ENCODE results near the gene SEL1L3. TPM values are rescaled to one million over a fixed set of nuclear protein-coding genes. Genes with fewer than 3 reads are reported as not detected.
A peak's percentile ranks its signal among the peaks of the same experiment; 100 is the strongest.

SEL1L3 gene
- total RNA-seq, 1 donor from 2014 or later, result 62.7 TPM

- TF ChIP-seq, protein P1, sequence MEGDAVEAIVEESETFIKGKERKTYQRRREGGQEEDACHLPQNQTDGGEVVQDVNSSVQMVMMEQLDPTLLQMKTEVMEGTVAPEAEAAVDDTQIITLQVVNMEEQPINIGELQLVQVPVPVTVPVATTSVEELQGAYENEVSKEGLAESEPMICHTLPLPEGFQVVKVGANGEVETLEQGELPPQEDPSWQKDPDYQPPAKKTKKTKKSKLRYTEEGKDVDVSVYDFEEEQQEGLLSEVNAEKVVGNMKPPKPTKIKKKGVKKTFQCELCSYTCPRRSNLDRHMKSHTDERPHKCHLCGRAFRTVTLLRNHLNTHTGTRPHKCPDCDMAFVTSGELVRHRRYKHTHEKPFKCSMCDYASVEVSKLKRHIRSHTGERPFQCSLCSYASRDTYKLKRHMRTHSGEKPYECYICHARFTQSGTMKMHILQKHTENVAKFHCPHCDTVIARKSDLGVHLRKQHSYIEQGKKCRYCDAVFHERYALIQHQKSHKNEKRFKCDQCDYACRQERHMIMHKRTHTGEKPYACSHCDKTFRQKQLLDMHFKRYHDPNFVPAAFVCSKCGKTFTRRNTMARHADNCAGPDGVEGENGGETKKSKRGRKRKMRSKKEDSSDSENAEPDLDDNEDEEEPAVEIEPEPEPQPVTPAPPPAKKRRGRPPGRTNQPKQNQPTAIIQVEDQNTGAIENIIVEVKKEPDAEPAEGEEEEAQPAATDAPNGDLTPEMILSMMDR (IDR thresholded peaks at IDR 0.05; ENCODE audit: unreplicated experiment), result no peak
- Mint-ChIP-seq H3K4me3 (ENCODE audit: low read depth) (no peak overlapping the region), H3K9me3 (ENCODE audit: low read depth) (no peaks in the 10 kb centered on the region), H3K4me1 (ENCODE audit: low read depth) (peaks cover 9% of the 10 kb centered on the region), H3K27ac (peak overlapping the region; percentile 69), H3K36me3 (ENCODE audit: insufficient read depth) (peaks cover 2% of the 10 kb centered on the region), H3K27me3 (peaks cover 31% of the 10 kb centered on the region)
- DNase-seq (ENCODE audit: low spot score, unreplicated experiment), result no peak
These were observed 2.8 kb upstream of the SEL1L3 start for GRCh38 chr4:25865586-25865985.

DNA sequence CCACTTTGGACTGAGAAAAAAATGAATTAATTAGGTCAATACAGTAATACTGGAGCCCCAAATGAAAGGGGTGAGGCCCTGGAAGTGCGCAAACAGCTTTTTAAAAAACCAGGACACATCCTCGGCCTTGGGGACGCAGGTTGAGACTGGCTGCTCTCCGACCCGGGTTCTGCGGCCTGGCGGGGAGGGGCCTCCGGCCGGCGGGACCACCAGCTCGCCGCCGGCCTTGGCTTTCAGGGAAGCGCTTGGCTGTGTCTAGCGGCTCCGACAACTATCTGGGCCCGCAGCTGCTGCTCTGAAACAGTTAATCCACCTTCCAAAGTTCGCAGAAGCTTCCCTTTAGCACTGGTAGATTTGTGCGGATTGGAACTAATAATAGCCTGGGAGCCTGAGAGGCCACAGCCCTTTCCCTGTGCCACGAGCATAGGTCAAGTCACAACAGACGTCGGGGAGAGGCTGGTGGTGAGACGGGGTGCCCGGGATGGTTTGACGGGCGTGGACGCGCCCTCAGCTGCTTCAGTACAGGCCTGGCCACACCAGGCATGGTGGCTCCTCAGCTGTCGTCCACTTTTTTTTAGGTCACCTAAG is 1.1 kb upstream of the SEL1L3 start:
- peak overlapping the region; percentile 90 for H3K27ac Mint-ChIP-seq
- DNase-seq (ENCODE audit: low spot score, unreplicated experiment), result no peak
- peaks cover 29% of the 10 kb centered on the region for H3K27me3 Mint-ChIP-seq

GRCh38 chr4:25863347-25863784 is 578 bp upstream of the SEL1L3 start:
- no peaks in the 10 kb centered on the region for H3K9me3 Mint-ChIP-seq (ENCODE audit: low read depth)
- peak; percentile 56 for DNase-seq (ENCODE audit: low spot score, unreplicated experiment)
- peaks cover 2% of the 10 kb centered on the region for H3K36me3 Mint-ChIP-seq (ENCODE audit: insufficient read depth)
- TF ChIP-seq, protein P1 (IDR thresholded peaks at IDR 0.05; ENCODE audit: unreplicated experiment), result peak; percentile 69
- peaks cover 19% of the 10 kb centered on the region for H3K4me1 Mint-ChIP-seq (ENCODE audit: low read depth)
- H3K4me3 Mint-ChIP-seq (ENCODE audit: low read depth), result peak overlapping the region; percentile 82
- H3K27me3 Mint-ChIP-seq, result peaks cover 25% of the 10 kb centered on the region
- H3K27ac Mint-ChIP-seq, result peak overlapping the region; percentile 90

More for the DNA sequence above, 1.1 kb upstream of the SEL1L3 start:
- Mint-ChIP-seq H3K9me3 (ENCODE audit: low read depth) (no peaks in the 10 kb centered on the region), H3K36me3 (ENCODE audit: insufficient read depth) (peaks cover 2% of the 10 kb centered on the region), H3K4me3 (ENCODE audit: low read depth) (peak overlapping the region; percentile 82), H3K4me1 (ENCODE audit: low read depth) (peaks cover 19% of the 10 kb centered on the region)
- TF ChIP-seq, protein P1 (IDR thresholded peaks at IDR 0.05; ENCODE audit: unreplicated experiment), result no peak

DNA sequence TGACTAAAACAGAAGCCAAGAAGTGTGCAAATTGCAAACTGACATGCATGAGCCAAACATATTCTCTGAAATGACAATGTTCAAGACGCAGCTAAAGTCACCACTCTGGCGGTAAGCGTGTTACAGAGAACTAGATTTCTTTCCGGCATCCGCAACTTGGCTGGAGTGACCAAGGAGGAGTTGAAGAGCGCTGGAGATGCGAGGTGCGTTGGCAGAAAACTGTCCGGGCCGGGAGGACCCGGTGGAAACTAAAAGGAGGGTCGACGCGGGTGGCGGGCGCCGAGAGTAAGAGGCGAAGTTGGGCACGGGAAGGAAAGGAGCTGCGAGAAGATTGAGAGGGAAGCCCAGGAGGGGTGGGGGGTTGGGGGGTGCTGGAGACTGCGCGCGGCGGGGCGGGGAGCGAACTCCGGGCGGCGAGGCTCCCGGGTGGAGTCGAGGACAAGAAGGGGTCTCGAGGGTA is 807 bp downstream of the SEL1L3 start:
- DNase-seq (ENCODE audit: low spot score, unreplicated experiment), result no peak
- TF ChIP-seq, protein P1 (IDR thresholded peaks at IDR 0.05; ENCODE audit: unreplicated experiment), result no peak
- peak overlapping the region; percentile 90 for H3K4me3 Mint-ChIP-seq (ENCODE audit: low read depth)
- H3K27ac Mint-ChIP-seq, result peak overlapping the region; percentile 94
- H3K27me3 Mint-ChIP-seq, result peaks cover 14% of the 10 kb centered on the region
- no peaks in the 10 kb centered on the region for H3K9me3 Mint-ChIP-seq (ENCODE audit: low read depth)
- peaks cover 2% of the 10 kb centered on the region for H3K36me3 Mint-ChIP-seq (ENCODE audit: insufficient read depth)
- H3K4me1 Mint-ChIP-seq (ENCODE audit: low read depth), result peaks cover 22% of the 10 kb centered on the region

DNA sequence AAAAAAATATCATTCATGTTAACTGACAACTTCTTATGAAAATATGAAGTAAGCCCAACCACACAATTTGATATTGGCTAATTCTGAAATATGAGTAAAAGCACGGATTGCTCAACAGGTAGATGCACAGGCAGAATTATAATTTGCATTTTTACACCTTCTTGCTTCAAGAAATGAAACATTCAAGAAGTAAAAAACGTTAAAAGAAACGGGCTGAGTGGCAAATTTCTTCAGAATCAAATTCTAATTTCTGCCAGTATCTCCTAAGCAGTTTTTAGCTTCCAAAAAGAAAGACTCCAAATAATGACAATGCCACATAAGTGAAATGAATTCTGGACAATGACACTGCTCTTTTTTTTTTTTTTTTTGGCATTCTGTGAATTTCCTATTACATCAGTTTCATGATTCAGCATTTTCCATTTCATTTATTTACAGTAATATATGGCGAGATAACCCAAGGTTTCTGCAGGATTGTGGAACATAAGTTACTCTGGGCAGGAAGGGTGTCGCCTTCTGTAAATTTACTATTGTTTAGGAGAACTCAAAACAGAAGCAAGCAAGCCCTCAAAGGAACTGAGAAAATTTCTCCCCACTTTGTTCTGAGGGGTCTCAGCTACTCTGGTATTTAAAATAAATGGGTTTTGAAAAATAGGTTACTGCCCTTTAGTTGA is 1.4 kb downstream of the SEL1L3 start:
- H3K4me3 Mint-ChIP-seq (ENCODE audit: low read depth), result peak overlapping the region; percentile 90
- H3K36me3 Mint-ChIP-seq (ENCODE audit: insufficient read depth), result peaks cover 2% of the 10 kb centered on the region

More for the DNA sequence above, 1.4 kb downstream of the SEL1L3 start:
- no peak for DNase-seq (ENCODE audit: low spot score, unreplicated experiment)
- Mint-ChIP-seq H3K4me1 (ENCODE audit: low read depth) (peaks cover 25% of the 10 kb centered on the region), H3K27me3 (peaks cover 11% of the 10 kb centered on the region), H3K9me3 (ENCODE audit: low read depth) (no peaks in the 10 kb centered on the region), H3K27ac (peak overlapping the region; percentile 94)
- TF ChIP-seq, protein P1 (IDR thresholded peaks at IDR 0.05; ENCODE audit: unreplicated experiment), result no peak
